ENCODE data around the gene MOK.

MOK gene

GRCh38 chr14:102203382-102203781 lies 101.6 kb downstream of the MOK start:
- DNase-seq (ENCODE audit: low read depth) = no peak

DNA sequence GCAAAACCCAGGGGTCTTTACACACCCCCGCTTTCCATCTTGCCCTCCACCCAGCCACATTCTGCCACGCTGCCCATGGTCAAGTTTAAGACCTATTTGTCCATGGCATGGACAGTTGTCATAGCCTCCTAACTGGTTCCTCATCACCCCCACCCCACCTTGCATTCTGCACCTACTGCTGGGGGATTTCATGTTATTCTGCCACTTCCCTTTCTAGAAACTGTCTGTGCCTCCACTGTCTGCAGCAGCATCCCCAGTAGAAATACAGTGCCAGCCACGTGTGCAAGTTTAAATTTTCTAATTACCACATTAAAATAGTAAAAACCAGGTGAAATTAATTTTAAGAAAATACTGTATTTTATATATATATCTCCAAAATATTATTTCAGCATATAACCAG lies 102.0 kb downstream of the MOK start:
- no peak for DNase-seq (ENCODE audit: low read depth)

- DNase-seq (ENCODE audit: low read depth) = no peak
These were observed 103.2 kb downstream of the MOK start for GRCh38 chr14:102201776-102202175.

GRCh38 chr14:102201353-102201738 lies 103.6 kb downstream of the MOK start:
- no peak for DNase-seq (ENCODE audit: low read depth)

GRCh38 chr14:102200690-102201352 lies 104.1 kb downstream of the MOK start:
- DNase-seq (ENCODE audit: low read depth) = no peak

DNA sequence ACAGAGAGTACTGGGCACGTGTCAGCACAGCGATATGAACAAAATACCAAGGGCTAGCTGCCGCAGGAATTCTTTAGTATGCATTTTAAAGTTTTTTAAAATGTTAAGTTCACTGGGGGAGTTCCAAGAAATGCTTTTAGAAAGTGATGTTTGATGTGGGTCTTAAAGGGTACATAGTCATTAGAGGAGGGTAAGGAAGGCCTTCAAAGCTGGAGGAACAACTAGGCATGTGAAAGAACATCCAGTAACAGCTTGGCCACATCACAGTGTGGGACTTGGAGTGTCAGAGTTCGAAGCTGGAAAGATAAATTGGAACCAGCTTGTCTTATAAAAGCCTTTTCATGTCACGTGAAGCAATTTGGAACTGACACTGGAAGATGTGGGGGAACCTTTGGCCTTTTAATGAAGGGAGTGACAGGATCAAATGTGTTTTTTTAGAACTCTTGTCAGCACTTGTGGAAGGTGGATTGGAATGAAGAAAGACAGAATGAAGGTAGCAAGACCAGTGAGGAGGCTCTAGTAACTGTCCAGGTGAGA lies 107.6 kb downstream of the MOK start:
- no peak for DNase-seq (ENCODE audit: low read depth)

- no peak for DNase-seq (ENCODE audit: low read depth)
These were observed 108.1 kb downstream of the MOK start for GRCh38 chr14:102196902-102197230.

DNA sequence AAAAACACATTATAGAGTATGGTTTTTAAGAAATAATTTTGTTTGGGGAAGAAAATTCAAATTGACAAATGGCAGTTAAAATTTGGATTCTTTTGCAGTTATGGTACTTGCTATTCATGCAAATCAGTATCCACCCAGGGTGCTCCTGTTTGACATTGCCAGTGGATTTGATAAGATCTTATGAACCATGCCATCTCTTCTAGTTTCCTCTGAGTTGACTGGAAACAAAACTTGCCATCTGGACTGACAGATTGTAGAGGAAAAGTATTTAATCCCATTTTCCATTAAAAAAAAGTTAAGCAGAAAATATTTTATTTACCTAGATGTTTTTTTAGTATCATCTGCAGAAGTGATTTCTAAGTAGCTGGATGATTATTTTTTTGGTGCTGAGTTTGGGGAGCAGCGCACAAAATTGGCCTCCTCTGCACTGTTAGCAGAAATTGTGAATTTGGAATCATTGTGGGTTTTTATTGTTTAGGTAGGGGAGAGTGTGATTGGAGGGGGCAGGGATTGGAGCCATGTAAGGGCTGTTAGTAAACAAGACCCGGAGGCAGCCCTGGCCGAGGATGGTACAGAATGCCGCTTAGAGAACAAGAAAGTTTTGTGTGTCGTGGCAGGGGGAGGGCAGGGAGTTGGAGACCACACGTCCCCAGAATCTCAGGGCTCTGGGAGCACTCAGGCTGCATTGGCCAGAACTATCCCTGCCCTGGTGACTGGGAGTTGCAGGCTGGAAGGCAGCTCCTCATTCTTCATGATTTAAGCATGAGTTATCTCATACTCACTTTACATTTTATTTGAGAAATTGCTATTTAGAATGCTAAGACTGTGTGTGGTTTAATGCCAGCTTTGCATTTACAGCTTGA lies 108.7 kb downstream of the MOK start:
- DNase-seq (ENCODE audit: low read depth) = no peak

DNA sequence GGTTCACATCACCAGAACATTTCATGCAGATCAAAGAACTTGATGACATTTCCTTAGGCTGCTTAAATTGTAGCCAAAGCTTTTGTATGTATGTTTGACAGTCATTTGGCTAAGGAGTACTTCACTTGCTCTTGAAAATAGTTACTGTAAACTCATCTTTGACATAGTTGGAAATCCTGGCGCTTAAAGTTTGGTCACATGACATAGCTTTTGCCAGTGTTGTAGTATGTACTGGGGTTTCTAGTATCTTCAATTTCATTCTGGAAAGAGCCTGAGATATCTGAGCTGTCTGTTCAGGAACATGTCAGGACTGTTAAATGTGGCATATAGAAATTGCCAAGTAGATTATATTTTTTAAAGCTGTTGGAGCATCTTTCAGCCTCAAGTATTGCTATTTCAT lies 109.5 kb downstream of the MOK start:
- no peak for DNase-seq (ENCODE audit: low read depth)

- no peak for DNase-seq (ENCODE audit: low read depth)
These were observed 110.1 kb downstream of the MOK start for GRCh38 chr14:102194856-102195255.

GRCh38 chr14:102192840-102193502 lies 112.0 kb downstream of the MOK start:
- DNase-seq (ENCODE audit: low read depth) = no peak

DNA sequence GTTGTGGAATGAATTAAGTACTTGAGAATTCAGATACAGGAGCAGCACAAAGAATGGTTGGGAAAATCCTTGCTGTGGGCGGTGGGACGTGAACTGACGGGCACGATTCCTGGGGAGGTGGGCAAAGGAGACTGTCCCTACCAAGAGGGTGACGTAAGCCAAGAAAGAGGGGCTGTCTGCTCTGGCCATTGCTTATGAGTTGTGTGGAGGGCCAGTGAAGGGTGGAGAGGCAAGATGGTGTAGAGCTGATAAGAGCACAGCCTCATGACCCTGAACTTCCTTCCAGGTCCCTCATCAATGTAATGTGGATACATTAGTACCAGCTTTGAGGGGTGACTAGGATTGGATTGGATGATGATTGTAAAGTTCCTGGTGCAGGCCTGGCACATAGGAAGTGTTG lies 115.1 kb downstream of the MOK start:
- no peak for DNase-seq (ENCODE audit: low read depth)

- no peak for DNase-seq (ENCODE audit: low read depth)
These were observed 116.8 kb downstream of the MOK start for GRCh38 chr14:102188187-102188586.

- no peak for DNase-seq (ENCODE audit: low read depth)
These were observed 117.4 kb downstream of the MOK start for GRCh38 chr14:102187568-102188001.

DNA sequence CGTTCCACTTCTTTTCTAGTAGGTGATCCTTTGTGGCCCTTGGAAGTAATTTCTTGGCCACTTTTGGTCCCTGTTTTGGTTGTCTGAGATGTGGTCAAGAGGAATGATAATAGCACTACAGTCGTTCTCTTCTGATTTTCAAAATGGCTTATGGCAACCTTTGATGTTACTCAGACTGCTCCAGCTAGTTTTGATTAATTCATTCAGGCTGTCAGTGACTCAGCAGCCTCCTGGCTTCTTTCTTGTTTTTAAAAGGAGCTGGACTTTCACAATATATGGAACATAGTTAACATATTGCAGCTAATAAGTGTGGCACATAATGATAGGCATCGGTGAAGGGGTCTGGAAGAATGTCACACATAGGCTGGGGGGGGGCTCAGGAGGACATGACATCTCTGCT lies 117.9 kb downstream of the MOK start:
- DNase-seq (ENCODE audit: low read depth) = no peak

DNA sequence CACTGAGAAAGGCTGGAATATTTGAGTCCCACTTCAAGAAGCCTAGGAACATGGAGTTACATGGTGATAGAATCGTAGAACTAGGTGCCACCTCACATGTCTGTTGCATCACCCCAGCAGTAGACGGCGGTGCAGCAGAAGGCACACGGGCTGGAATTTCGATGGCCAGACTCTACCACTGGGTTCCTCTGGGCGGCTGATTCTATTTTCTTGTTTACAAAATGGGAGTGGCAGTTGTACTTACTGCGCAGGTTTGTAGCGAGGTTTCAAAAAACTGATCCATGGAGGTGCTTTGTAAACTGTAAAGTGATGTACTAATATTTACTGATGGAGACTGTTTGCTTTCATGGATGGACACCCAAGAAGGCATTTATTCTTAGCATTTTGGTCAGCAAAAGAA lies 119.6 kb downstream of the MOK start:
- no peak for DNase-seq (ENCODE audit: low read depth)

GRCh38 chr14:102184316-102185035 lies 120.5 kb downstream of the MOK start:
- no peak for DNase-seq (ENCODE audit: low read depth)

DNA sequence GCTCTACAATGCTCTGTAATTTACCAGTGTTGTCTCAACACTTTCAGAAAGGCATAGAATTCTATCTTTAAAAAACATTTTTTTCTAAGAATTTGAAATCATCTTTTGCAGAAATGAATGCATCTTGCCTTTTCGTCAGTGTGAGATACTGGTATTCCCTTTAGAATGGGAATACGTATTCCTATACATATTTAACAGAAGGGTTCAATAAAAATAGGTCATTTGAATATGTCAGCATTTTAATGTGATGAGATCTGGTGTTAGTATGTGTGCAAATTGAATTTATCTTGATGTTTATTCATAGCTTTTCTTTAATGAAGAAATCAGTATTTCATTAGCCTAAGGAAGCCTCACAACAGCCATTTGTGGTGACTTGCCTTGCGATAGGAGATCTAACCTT lies 121.1 kb downstream of the MOK start:
- no peak for DNase-seq (ENCODE audit: low read depth)

DNA sequence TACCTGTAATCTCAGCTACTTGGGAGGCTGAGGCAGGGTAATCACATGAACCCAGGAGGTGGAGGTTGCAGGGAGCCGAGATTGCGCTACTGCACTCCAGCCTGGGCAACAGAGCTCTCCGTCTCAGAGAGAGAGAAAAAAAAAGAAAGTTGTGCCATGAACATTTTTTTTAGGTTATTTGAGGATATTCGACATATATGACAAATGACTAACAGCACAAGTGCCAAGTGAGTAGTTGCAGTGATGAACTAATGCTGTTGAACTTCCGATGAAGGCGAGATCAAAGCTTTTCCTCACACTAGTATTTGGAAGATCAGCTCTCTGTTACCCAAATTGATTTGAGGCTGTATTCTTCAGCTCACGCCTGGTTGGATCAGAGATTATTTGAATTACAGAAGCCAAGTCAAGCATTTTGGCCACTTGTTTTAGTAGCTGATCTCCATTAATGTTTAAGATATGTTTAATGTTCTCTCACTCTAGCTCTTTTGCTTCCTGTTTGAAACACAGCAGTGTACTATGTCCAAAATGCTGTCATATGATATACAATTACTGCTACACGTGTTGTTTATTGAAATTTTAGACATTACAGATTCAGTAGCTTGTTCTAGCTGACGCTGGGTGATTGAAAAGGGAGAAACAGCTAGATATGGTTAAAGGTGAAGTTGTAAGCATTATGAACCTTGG lies 121.9 kb downstream of the MOK start:
- DNase-seq (ENCODE audit: low read depth) = no peak

GRCh38 chr14:102182190-102182589 lies 122.8 kb downstream of the MOK start:
- no peak for DNase-seq (ENCODE audit: low read depth)

DNA sequence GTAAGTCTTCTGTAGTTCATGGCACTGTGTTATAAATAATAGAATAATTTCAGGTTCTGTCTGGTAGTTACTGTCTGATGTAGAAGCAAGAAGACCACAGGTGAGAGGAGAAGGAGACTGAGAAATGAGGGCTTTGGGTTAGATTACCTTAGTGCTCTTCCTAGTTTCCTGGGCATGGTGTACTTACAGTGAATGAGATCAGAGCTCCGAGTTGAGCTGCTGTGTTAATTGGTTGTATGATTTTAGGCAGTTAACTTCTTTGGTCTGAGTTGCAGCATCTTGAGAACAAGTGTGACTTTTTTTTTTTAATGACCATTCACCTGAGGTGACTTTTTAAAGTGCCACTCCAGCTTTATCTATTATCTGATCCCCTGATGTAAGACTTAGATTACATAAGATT lies 123.8 kb downstream of the MOK start:
- no peak for DNase-seq (ENCODE audit: low read depth)
